K562 (cell line): ENCODE data around the gene ZNF219. TPM values are rescaled to one million over a fixed set of nuclear protein-coding genes. Genes with fewer than 3 reads are reported as not detected.

Experiments
- ATAC-seq: fragments of 200-7000 bp; cut with Tn5 transposase; 3 replicates; pipeline ENCODE4 v1.9.1; 2020; ENCODE audit warnings: moderate library complexity
- BruUV-seq: library from RNA; stranded (reverse); fragments of 400-500 nt; replicated peaks from 2 replicates; lab custom pipeline; 2021; lab: Mats Ljungman, UMichigan
- CTCF ChIA-PET: fragments of 300-600 bp; formaldehyde crosslinking; extraction: SDS; loops from one replicate; lab custom pipeline; 2021; ENCODE audit warnings: low intra/inter-chr PET ratio; lab: Yijun Ruan, JAX
- POLR2A ChIA-PET: fragments of 300-600, 350-650 bp; sonication (Branson Sonifier 250); formaldehyde crosslinking; extraction: SDS; loops from one replicate; lab custom pipeline; 2021; ENCODE audit warnings: antibody characterized with exemption, inconsistent platforms; lab: Yijun Ruan, JAX
- DNase-seq, 4 experiments: peaks; one replicate each; pipeline versions ENCODE4 v3.0.0 to v3.0.0-alpha.2; 2011 to 2018; ENCODE audit warnings: low spot score in 3 of 4, mixed read lengths in 3 of 4; ENCODE audit errors: extremely low read depth in 1 of 4
- FAIRE-seq: peaks from 2 replicates; lab custom pipeline; 2011; peaks lifted over from hg19 to GRCh38; lab: Jason Lieb, UNC
- H2AFZ ChIP-seq: 2 replicates; pipeline ENCODE4 v1.6.0; 2011; ENCODE audit warnings: low read depth, low read length, control low read depth, inconsistent platforms
- H3K27ac ChIP-seq: fragments of 200-600 bp; 3 replicates; pipeline ENCODE4 v1.8.0; 2011; ENCODE audit warnings: low read depth, mild to moderate bottlenecking, control low read depth, inconsistent platforms, low read length, moderate library complexity, mixed read lengths; ENCODE audit errors: extremely low read depth
- H3K27me3 ChIP-seq, 2 experiments: fragments of 300-600 bp in 1 of 2; 2 replicates in 1 of 2; 3 replicates in 1 of 2; pipeline versions ENCODE4 v1.6.0 to v1.8.0; 2011; ENCODE audit warnings: inconsistent platforms in 2 of 2, low read length in 2 of 2, mild to moderate bottlenecking in 1 of 2, mixed read lengths in 1 of 2, moderate library complexity in 1 of 2; ENCODE audit not compliant: control insufficient read depth in 2 of 2, insufficient read depth in 2 of 2
- H3K36me3 ChIP-seq: fragments of 300-600 bp; 3 replicates; pipeline ENCODE4 v1.8.0; 2011; ENCODE audit warnings: mild to moderate bottlenecking, low read length, inconsistent platforms; ENCODE audit not compliant: control insufficient read depth, insufficient read depth
- H3K4me1 ChIP-seq, 2 experiments: fragments of 200-600 bp in 1 of 2; replicated peaks in 1 of 2; 2 replicates in 1 of 2; 3 replicates in 1 of 2; pipeline versions ENCODE4 v1.5.1 to v1.8.0; 2011; ENCODE audit warnings: inconsistent platforms in 2 of 2, low read length in 2 of 2, mild to moderate bottlenecking in 1 of 2, mixed read lengths in 1 of 2, moderate library complexity in 1 of 2; ENCODE audit not compliant: control insufficient read depth in 2 of 2, insufficient read depth in 2 of 2
- H3K4me2 ChIP-seq: 2 replicates; pipeline ENCODE4 v1.6.1; 2011; ENCODE audit warnings: low read length, control low read depth, inconsistent platforms, mixed read lengths; ENCODE audit not compliant: insufficient read depth
- H3K4me3 ChIP-seq: fragments of 200-600 bp; sonication (generic), shearing (Covaris generic); 2 replicates; pipeline ENCODE4 v1.5.1; 2016; ENCODE audit warnings: control low read depth, inconsistent platforms
- H3K79me2 ChIP-seq: fragments of 200-600 bp; 3 replicates; pipeline ENCODE4 v1.8.0; 2011; ENCODE audit warnings: low read length, inconsistent platforms; ENCODE audit not compliant: control insufficient read depth, insufficient read depth
- H3K9ac ChIP-seq, 2 experiments: 2 replicates each; pipeline versions ENCODE4 v1.6.0 to v1.6.1; 2011; ENCODE audit warnings: low read depth in 2 of 2, low read length in 2 of 2, control low read depth in 1 of 2, inconsistent platforms in 1 of 2, mild to moderate bottlenecking in 1 of 2, mixed read lengths in 1 of 2; ENCODE audit not compliant: insufficient read depth in 1 of 2
- H3K9me1 ChIP-seq: one replicate; pipeline ENCODE4 v1.6.0; 2011; ENCODE audit warnings: inconsistent platforms, mild to moderate bottlenecking, low read length, moderate library complexity; ENCODE audit not compliant: control insufficient read depth, insufficient read depth
- H3K9me3 ChIP-seq: replicated peaks from 2 replicates; pipeline ENCODE4 v1.5.1; 2011; ENCODE audit warnings: low read depth, low read length, inconsistent platforms; ENCODE audit not compliant: control insufficient read depth, insufficient read depth
- H4K20me1 ChIP-seq: replicated peaks from 2 replicates; pipeline ENCODE4 v1.6.1; 2011; ENCODE audit warnings: low read length, inconsistent platforms, mixed read lengths; ENCODE audit not compliant: control insufficient read depth, insufficient read depth
- ERF ChIP-seq: fragments of 450-650 bp; formaldehyde crosslinking; IDR thresholded peaks from 2 replicates; pipeline ENCODE4 v1.4.0; 2020; ENCODE audit warnings: mild to moderate bottlenecking, mixed read lengths
- GTF2E2 ChIP-seq: fragments of 200-800 bp; sonication (Bioruptor generic); IDR thresholded peaks from 2 replicates; pipeline ENCODE4 v1.6.1; 2016; ENCODE audit warnings: missing genetic modification characterization, missing compliant biosample characterization
- HEY1 ChIP-seq: fragments of 250-450 bp; sonication (Bioruptor Pico); IDR thresholded peaks from 2 replicates; pipeline ENCODE4 v1.5.0; 2020; ENCODE audit warnings: mild to moderate bottlenecking, moderate library complexity, borderline replicate concordance
- HOXB6 ChIP-seq: fragments of 250-450 bp; sonication (Bioruptor Pico); IDR thresholded peaks from 2 replicates; pipeline ENCODE4 v1.5.1; 2022; ENCODE audit warnings: mild to moderate bottlenecking, borderline replicate concordance
- ID3 ChIP-seq, 2 experiments: fragments of 250-450 bp in 1 of 2; fragments of 450-650 bp in 1 of 2; sonication (Bioruptor Pico) in 1 of 2; IDR thresholded peaks; 2 replicates each; pipeline versions ENCODE4 v1.6.1 to v1.8.0; 2016 to 2021; ENCODE audit warnings: mild to moderate bottlenecking in 2 of 2, moderate library complexity in 2 of 2, missing compliant biosample characterization in 1 of 2, missing genetic modification characterization in 1 of 2
- MECOM ChIP-seq: fragments of 250-450 bp; sonication (Bioruptor Pico); IDR thresholded peaks from 2 replicates; pipeline ENCODE4 v1.8.0; 2022; ENCODE audit warnings: inconsistent platforms
- NFIX ChIP-seq: fragments of 250-450 bp; sonication (Bioruptor Pico); IDR thresholded peaks from 2 replicates; pipeline ENCODE4 v1.4.0; 2020; ENCODE audit warnings: low read depth, mild to moderate bottlenecking, moderate library complexity
- NKRF ChIP-seq: fragments of 450-650 bp; IDR thresholded peaks from 2 replicates; pipeline ENCODE4 v1.6.1; 2016; ENCODE audit warnings: borderline replicate concordance
- NR2F6 ChIP-seq: fragments of 450-650 bp; formaldehyde crosslinking; IDR thresholded peaks from 2 replicates; pipeline ENCODE4 v1.4.0; 2020; ENCODE audit warnings: mild to moderate bottlenecking
- POLR2B ChIP-seq: fragments of 450-650 bp; IDR thresholded peaks from 2 replicates; pipeline ENCODE4 v1.6.1; 2018; ENCODE audit warnings: low read depth; ENCODE audit not compliant: partially characterized antibody
- RAD51 ChIP-seq: fragments of 450-650 bp; IDR thresholded peaks from 2 replicates; pipeline ENCODE4 v1.7.1; 2016; ENCODE audit warnings: low read depth, mild to moderate bottlenecking, borderline replicate concordance
- RCOR1 ChIP-seq, 2 experiments: IDR thresholded peaks; 2 replicates each; pipeline ENCODE4 v1.6.1; 2012; ENCODE audit warnings: low read depth in 2 of 2, low read length in 2 of 2, borderline replicate concordance in 1 of 2, improper control_type of control experiment in 1 of 2
- SNRNP70 ChIP-seq: fragments of 200-400 bp; formaldehyde crosslinking; optimal IDR thresholded peaks from 2 replicates; pipeline ENCODE3; 2017; ENCODE audit warnings: low read depth, low read length
- SRSF7 ChIP-seq: fragments of 200-400 bp; formaldehyde crosslinking; optimal IDR thresholded peaks from 2 replicates; pipeline ENCODE3; 2017; ENCODE audit warnings: mild to moderate bottlenecking, low read depth, low read length
- TGIF2 ChIP-seq: sonication (generic); formaldehyde crosslinking; IDR thresholded peaks from 2 replicates; pipeline ENCODE4 v1.8.1; 2022; ENCODE audit warnings: mild to moderate bottlenecking, missing genetic modification reagents, moderate library complexity
- XRCC3 ChIP-seq: fragments of 450-650 bp; IDR thresholded peaks from 2 replicates; pipeline ENCODE4 v1.6.1; 2017; ENCODE audit warnings: mild to moderate bottlenecking, moderate library complexity
- ZNF707 ChIP-seq: fragments of 250-450 bp; sonication (Bioruptor Pico); conservative IDR thresholded peaks from 2 replicates; pipeline ENCODE4 v1.8.0; 2022; ENCODE audit warnings: inconsistent platforms, mild to moderate bottlenecking, moderate library complexity
- ZNF717 ChIP-seq: fragments of 250-450 bp; sonication (Bioruptor Pico); IDR thresholded peaks from 2 replicates; pipeline ENCODE4 v1.5.0; 2021
- WGBS: fragments of 100-300 bp; shearing (Covaris generic); methylation state at CpG from one replicate; pipeline ENCODE4 v1.1.6; 2016; ENCODE audit warnings: low coverage, mixed read lengths; ENCODE audit not compliant: insufficient coverage; ENCODE audit errors: missing lambda C conversion rate; 5-methylcytosine and 5-hydroxymethylcytosine counted together
- in situ Hi-C: fragments of 300-500 bp; cut with MboI; formaldehyde crosslinking; loops from 4 replicates; pipeline ENCODE4 v1.15.0; 2018; ENCODE audit warnings: inconsistent platforms, mixed read lengths
- intact Hi-C: fragments of 100-400 bp; cut with micrococcal nuclease; formaldehyde crosslinking; loops from 2 replicates; pipeline ENCODE4 v1.14.2; 2022
- polyA plus RNA-seq, 8 experiments: library from polyadenylated mRNA; depleted of rRNA in 4 of 8; stranded (reverse) in 5 of 8; unstranded in 3 of 8; fragments of >200 nt; fragmentation: Nextera tagmentation in 2 of 8; fragmentation: Illumina TruSeq in 1 of 8; extraction: Ambion mirVana in 2 of 8; extraction: Trizol in 1 of 8; gene quantifications; 2 replicates each; pipeline versions ENCODE4 v1.2.1 to v1.2.3, GENCODE V29; 2011 to 2014; ENCODE audit warnings: inconsistent platforms in 1 of 8, missing spikeins in 1 of 8
- total RNA-seq, 7 experiments: library from RNA; depleted of rRNA in 6 of 7; stranded (reverse); fragments of >200 nt in 6 of 7; fragmentation: Illumina TruSeq in 2 of 7; extraction: Trizol in 2 of 7; gene quantifications; 2 replicates each; pipeline versions ENCODE4 v1.2.1 to v1.2.3, GENCODE V29; 2011 to 2021; ENCODE audit warnings: low replicate concordance in 1 of 7

Gene ZNF219
- total and polyA plus RNA-seq, 9 of the 15 experiments (the other 6 are each of a cell fraction or from before 2014, with no cell fraction given) = 0.29 to 10.6 (median 2.8) TPM

- H3K9ac ChIP-seq = no peak overlapping the region; a peak in 1 of 4 replicates
- no peaks in the 10 kb centered on the region for H3K9me3 ChIP-seq
- no peaks in the 10 kb centered on the region for H3K36me3 ChIP-seq
- POLR2A ChIA-PET = interaction anchor here (0.9 to 1.3 kb wide), 2 partner anchors 8 to 13 kb away, joined by 3 to 4 read pairs; no protein-coding TSS in a partner anchor
- FAIRE-seq = no peak
- no peaks in the 10 kb centered on the region; the same call in 2 of the 3 replicates for H3K79me2 ChIP-seq
- no peaks in the 10 kb centered on the region for H3K27me3 ChIP-seq
- H3K4me1 ChIP-seq = peaks cover 0 to 37% of the 10 kb centered on the region in 2 experiments; a peak in 3 of 5 replicates
- no peaks in the 10 kb centered on the region for H4K20me1 ChIP-seq
- H3K27ac ChIP-seq = no peak overlapping the region
- no peak overlapping the region for H2AFZ ChIP-seq
- TF ChIP-seq NKRF (no peak), HEY1 (CRISPR knock-in tag) (no peak), SNRNP70 (no peak), SRSF7 (no peak), ZNF717 (CRISPR knock-in tag) (no peak), ERF (CRISPR knock-in tag) (no peak), XRCC3 (no peak), NFIX (CRISPR knock-in tag) (no peak), TGIF2 (no peak), NR2F6 (CRISPR knock-in tag) (no peak), ZNF707 (CRISPR knock-in tag) (no peak), POLR2B (no peak), GTF2E2 (no peak), RCOR1 (IDR thresholded peaks at IDR 0.05; ENCODE audit: borderline replicate concordance in 1 of 2, low read depth in 2 of 2, low read length in 2 of 2) (no peak), ID3 (CRISPR knock-in tag; IDR thresholded peaks at IDR 0.05) (no peak), ID3 (tag; IDR thresholded peaks at IDR 0.05) (no peak), HOXB6 (CRISPR knock-in tag) (no peak), RAD51 (no peak), MECOM (CRISPR knock-in tag) (no peak)
- no peak overlapping the region for H3K4me3 ChIP-seq
- 56% methylated on average over 4 of the region's 9 CpGs for WGBS
- H3K9me1 ChIP-seq = no peaks in the 10 kb centered on the region
- DNase-seq = no peak
- intact Hi-C loops = no loop called here
- CTCF ChIA-PET = no interaction called here
- no peak overlapping the region for H3K4me2 ChIP-seq
- no peak for ATAC-seq
- no TSS peak for BruUV-seq
- in situ Hi-C loops = no loop called here
These were observed 24.5 kb downstream of the ZNF219 start for GRCh38 chr14:21073921-21074320.
